PFSK-1 (cell line): ENCODE data around the gene SERINC3.

Source experiments
- FOXP2 ChIP-seq: optimal IDR thresholded peaks from 2 replicates; pipeline ENCODE3; 2011; ENCODE audit warnings: borderline replicate concordance, control low read depth, inconsistent platforms; ENCODE audit not compliant: insufficient read depth; ENCODE audit errors: extremely low read length, extremely low read depth
- POLR2AphosphoS5 ChIP-seq: IDR thresholded peaks from 2 replicates; pipeline ENCODE4 v1.6.1; 2012; ENCODE audit warnings: low read depth, mild to moderate bottlenecking, control low read depth, low read length, moderate library complexity
- SIN3A ChIP-seq: IDR thresholded peaks from 2 replicates; pipeline ENCODE4 v1.6.1; 2012; ENCODE audit warnings: mild to moderate bottlenecking, low read length, moderate library complexity, borderline replicate concordance; ENCODE audit not compliant: insufficient read depth
- TAF1 ChIP-seq: IDR thresholded peaks from 2 replicates; pipeline ENCODE4 v1.6.1; 2012; ENCODE audit warnings: low read length, control low read depth, borderline replicate concordance; ENCODE audit not compliant: insufficient read depth
- TF ChIP-seq, protein P1 (sequence below), 2 experiments: IDR thresholded peaks; 2 replicates each; pipeline versions ENCODE4 v1.6.1 to v1.8.0; 2011 to 2012; ENCODE audit warnings: low read depth in 2 of 2, low read length in 2 of 2, control low read depth in 1 of 2, inconsistent platforms in 1 of 2, mild to moderate bottlenecking in 1 of 2, moderate library complexity in 1 of 2; ENCODE audit not compliant: insufficient read depth in 1 of 2

SERINC3 gene

DNA sequence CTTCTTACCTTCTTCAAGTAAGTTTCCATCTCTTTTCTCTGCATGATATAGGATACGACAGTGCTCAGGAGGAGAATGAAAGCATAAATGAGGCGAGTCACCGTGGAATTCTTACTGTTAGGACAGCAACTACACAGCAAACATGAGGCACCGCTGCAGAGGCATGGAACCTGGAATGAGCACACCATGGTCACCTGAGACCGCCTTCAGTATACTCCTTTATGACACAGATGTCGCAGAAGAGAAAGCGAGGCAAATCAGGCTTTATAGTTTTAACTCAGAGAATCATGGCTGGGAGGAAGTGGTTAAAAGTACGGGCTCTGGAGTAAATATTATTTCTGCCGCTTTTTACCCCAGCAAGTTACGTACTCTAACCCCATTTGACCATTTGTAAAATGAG, 8.0 kb downstream of the SERINC3 start:
- TF ChIP-seq TAF1 (no peak), SIN3A (no peak), POLR2AphosphoS5 (no peak), FOXP2 (no peak)
- TF ChIP-seq, protein P1, sequence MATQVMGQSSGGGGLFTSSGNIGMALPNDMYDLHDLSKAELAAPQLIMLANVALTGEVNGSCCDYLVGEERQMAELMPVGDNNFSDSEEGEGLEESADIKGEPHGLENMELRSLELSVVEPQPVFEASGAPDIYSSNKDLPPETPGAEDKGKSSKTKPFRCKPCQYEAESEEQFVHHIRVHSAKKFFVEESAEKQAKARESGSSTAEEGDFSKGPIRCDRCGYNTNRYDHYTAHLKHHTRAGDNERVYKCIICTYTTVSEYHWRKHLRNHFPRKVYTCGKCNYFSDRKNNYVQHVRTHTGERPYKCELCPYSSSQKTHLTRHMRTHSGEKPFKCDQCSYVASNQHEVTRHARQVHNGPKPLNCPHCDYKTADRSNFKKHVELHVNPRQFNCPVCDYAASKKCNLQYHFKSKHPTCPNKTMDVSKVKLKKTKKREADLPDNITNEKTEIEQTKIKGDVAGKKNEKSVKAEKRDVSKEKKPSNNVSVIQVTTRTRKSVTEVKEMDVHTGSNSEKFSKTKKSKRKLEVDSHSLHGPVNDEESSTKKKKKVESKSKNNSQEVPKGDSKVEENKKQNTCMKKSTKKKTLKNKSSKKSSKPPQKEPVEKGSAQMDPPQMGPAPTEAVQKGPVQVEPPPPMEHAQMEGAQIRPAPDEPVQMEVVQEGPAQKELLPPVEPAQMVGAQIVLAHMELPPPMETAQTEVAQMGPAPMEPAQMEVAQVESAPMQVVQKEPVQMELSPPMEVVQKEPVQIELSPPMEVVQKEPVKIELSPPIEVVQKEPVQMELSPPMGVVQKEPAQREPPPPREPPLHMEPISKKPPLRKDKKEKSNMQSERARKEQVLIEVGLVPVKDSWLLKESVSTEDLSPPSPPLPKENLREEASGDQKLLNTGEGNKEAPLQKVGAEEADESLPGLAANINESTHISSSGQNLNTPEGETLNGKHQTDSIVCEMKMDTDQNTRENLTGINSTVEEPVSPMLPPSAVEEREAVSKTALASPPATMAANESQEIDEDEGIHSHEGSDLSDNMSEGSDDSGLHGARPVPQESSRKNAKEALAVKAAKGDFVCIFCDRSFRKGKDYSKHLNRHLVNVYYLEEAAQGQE (IDR thresholded peaks at IDR 0.05; ENCODE audit: insufficient read depth in 1 of 2, low read depth in 2 of 2, low read length in 2 of 2): no peak

DNA sequence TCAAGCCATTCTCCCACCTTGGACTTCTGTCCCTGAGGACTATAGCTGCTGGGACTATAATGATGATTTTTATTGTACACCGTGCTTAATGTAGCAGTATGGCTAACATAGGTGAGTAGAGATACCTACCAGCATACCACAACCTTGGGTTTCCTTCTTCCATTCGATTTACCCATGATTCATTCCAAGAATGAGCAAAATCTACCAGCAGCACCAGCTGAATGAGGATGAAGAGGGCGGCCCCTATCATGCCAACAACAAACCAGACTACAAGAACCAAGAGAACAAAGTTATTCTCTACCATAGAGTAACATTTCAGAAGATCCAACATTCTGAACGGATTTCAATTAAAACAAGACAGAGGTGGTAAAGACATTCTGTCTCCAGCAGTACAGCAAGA, 12.1 kb downstream of the SERINC3 start:
- TF ChIP-seq FOXP2 (no peak), SIN3A (no peak), TAF1 (no peak), POLR2AphosphoS5 (no peak)
- TF ChIP-seq, protein P1 (IDR thresholded peaks at IDR 0.05; ENCODE audit: insufficient read depth in 1 of 2, low read depth in 2 of 2, low read length in 2 of 2): no peak

DNA sequence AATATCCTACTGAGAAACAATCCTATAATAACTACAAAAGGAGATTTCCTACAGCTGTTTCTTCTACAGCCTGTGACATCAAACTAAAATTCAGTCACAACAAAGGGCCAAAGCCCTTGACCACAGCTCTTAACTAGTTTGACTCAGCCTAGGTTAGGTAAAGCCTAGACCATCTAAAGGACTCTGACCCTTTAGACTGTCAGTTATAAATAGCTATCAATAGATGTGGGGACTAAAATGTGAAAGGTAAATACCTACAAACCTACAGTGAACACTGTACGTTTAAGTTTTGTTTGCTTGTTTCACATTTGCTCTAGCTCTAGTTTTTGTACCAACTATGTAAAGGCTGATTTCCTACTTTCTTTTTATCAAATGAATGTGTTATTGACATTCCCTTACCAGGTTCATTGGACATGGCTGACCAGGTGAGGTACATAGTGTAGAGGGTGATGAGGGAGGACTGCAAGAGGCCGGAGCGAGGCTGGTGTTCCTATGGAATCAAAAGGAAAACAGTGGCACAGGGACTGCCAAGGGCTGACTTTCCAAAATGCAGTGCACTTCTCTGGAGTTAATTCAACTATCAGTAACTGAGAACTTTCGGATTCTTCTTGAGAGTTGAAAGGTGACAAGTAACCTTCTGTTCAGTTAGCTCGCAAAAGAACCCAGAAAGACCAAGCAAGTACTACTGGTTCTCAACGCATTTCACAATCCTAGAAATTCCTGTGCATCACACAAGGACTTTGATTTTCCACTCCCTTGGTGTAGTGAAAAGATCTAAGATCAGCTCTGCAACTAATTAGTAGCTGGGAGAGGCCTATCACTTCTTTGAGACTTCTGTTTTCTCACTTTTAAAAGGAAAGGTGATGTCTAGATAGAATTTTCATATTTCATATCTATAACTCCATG, 17.2 kb downstream of the SERINC3 start:
- TF ChIP-seq, protein P1 (IDR thresholded peaks at IDR 0.05; ENCODE audit: insufficient read depth in 1 of 2, low read depth in 2 of 2, low read length in 2 of 2): no peak
- TF ChIP-seq TAF1: no peak
- TF ChIP-seq POLR2AphosphoS5: no peak
- TF ChIP-seq SIN3A: no peak
- no peak for TF ChIP-seq FOXP2

DNA sequence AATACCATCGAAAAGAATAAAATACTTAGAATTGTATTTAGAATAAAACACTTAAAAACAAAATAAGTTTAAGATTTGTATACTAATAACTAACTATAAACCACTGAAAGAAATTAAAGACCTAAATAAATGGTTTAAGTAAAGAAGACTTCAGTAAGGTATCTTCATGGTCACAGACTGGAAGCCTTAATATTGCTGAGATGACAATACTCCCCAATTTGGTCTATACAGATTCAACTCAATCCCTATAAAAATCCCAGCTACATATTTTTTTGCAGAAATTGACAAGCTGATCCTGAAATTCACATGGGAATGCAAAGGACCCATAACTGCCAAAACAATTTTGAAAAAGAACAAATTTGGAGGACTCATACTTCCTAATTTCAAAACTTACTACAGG, 18.9 kb downstream of the SERINC3 start:
- TF ChIP-seq TAF1 (no peak), SIN3A (no peak), POLR2AphosphoS5 (no peak), FOXP2 (no peak)
- TF ChIP-seq, protein P1 (IDR thresholded peaks at IDR 0.05; ENCODE audit: insufficient read depth in 1 of 2, low read depth in 2 of 2, low read length in 2 of 2): no peak

DNA sequence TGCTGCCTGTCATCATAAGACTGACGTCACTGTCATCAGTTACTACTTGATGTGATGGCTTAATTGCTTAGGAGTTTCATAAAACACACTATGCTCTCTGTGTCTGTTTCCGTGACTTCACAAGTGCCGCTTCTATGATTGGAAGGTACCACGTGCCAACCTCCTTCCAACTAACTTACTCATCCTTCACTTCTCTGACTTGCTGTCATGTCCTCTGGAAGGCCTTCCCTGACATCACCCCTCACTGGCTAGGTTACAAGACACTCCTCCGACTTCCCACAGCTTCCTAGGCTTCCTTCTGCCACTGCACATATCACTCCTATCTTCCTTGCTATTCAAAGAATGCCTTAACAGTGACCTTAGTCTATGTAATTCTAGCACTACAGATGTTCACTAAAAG, 20.4 kb downstream of the SERINC3 start:
- TF ChIP-seq POLR2AphosphoS5 (no peak), TAF1 (no peak), FOXP2 (no peak), SIN3A (no peak)
- TF ChIP-seq, protein P1 (IDR thresholded peaks at IDR 0.05; ENCODE audit: insufficient read depth in 1 of 2, low read depth in 2 of 2, low read length in 2 of 2): no peak
